ENCODE results near the gene GIMAP7. TPM values are rescaled to one million over a fixed set of nuclear protein-coding genes. Genes with fewer than 3 reads are reported as not detected.

GIMAP7 gene
- total RNA-seq, 1 donor from 2014 or later, result 34.5 TPM

- no peak for DNase-seq (ENCODE audit: extremely low read depth, low read depth, low spot score)
Measured at GRCh38 chr7:150568714-150569113, 54.0 kb downstream of the GIMAP7 start.

DNA sequence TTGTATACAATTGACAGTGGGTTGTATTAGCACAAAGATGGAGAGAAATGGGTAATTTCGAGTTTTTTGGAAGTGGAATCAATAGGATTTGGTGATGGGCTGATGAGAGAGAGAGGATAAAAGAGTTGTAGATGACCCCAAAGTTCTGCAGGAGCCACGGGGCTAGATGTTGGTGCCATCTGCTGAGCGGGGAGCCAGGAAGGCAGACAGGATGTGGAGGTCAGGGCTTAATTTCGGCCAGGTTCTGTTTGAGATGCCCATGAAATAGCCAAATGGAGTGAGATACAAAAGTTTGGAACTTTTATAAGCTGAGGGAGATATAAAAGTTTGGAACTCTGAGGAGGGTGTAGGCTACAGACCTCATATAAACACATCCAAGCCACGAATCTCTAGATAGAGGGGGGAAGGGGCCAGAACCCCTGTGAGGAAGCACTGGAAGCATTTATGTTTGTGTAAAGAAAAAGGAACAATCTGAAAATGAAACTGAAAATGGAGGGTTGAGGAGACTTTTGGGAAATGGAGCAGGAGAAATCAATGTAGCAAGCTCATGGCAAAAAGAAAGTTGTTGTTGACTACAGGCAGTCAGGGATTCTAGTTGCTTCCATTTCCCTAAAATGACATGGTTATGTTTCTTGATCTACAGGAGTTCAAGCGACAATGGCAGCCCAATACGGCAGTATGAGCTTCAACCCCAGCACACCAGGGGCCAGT lies 54.7 kb downstream of the GIMAP7 start:
- DNase-seq (ENCODE audit: extremely low read depth, low read depth, low spot score), result no peak

Other genes with a start within 250 kb of the GIMAP7 start
- 1.7 and 2.4 TPM in 2 replicates for gene LRRC61, start 191.5 kb upstream of the GIMAP7 start, total RNA-seq
- gene ACTR3C, start 191.3 kb upstream of the GIMAP7 start, total RNA-seq, result 0.53 and 2.1 TPM in 2 replicates
- not detected in 2 replicates for gene RARRES2, start 173.2 kb upstream of the GIMAP7 start, total RNA-seq
- gene REPIN1, start 146.1 kb upstream of the GIMAP7 start, total RNA-seq, result 96.1 and 182 TPM in 2 replicates
- 9.4 and 16.6 TPM in 2 replicates for gene ZNF775, start 135.5 kb upstream of the GIMAP7 start, total RNA-seq
- gene GIMAP8, start 64.2 kb upstream of the GIMAP7 start, total RNA-seq, result 16.7 and 26.0 TPM in 2 replicates
- gene GIMAP4, start 52.5 kb downstream of the GIMAP7 start, total RNA-seq, result 83.5 and 97.6 TPM in 2 replicates
- gene GIMAP6, start 117.5 kb downstream of the GIMAP7 start, total RNA-seq, result 75.3 and 82.2 TPM in 2 replicates
- 31.6 and 33.6 TPM in 2 replicates for gene GIMAP2, start 170.8 kb downstream of the GIMAP7 start, total RNA-seq
- gene GIMAP1, start 201.7 kb downstream of the GIMAP7 start, total RNA-seq, result 6.5 and 12.1 TPM in 2 replicates
- 27.1 and 28.6 TPM in 2 replicates for gene GIMAP5, start 222.5 kb downstream of the GIMAP7 start, total RNA-seq

Measured in glomerular endothelial cell (primary cell).